GM08714 (cell line): Measurements from ENCODE around the gene PHYHD1.

Experiments
- H3K4me3 ChIP-seq: fragments of 200-500 bp; sonication (Bioruptor generic); 2 replicates; pipeline ENCODE4 v1.5.1; 2014; ENCODE audit warnings: mild to moderate bottlenecking, low read length, inconsistent platforms
- ZNF274 ChIP-seq: IDR thresholded peaks from 2 replicates; pipeline ENCODE4 v1.6.1; 2012; ENCODE audit warnings: mild to moderate bottlenecking, low read depth, low read length

The PHYHD1 gene

DNA sequence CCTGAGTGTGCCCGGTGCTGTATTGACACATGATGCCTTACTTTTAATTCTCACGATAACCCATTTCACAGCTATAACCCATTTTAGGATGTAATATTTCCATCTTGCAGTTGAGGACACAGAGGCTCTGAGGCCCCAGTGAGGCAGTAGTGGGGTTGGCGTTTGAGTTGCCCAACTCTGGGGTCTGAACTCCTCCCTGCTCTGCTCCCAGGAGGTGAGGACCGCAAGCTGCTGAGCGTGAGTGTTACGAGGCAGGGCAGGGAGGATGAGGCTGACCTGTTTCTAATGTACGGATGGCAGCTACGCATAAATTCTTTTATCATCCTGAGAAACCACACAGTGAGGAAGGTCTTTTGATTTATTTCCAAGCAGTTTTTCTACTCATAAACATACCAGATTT is 27.4 kb upstream of the PHYHD1 start:
- no peak for TF ChIP-seq ZNF274
- no peak overlapping the region for H3K4me3 ChIP-seq

DNA sequence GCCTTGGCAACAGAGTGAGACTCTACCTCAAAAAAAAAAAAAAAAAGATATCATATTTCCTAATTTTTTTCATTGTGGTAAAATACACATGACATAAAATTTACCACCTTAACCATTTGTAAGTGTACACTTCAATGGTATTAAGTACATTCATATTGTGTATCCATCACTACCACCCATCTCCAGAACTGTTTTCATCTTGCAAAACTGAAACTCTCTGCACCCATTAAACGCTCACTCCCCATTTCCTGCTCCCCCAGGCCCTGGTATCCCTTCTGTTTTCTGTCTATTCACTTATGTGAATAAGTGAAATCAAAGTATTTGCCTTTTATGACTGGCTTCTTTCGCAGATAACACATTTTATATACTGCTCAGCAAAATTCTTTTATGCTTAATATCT is 26.0 kb upstream of the PHYHD1 start:
- no peak for TF ChIP-seq ZNF274
- H3K4me3 ChIP-seq: no peak overlapping the region

DNA sequence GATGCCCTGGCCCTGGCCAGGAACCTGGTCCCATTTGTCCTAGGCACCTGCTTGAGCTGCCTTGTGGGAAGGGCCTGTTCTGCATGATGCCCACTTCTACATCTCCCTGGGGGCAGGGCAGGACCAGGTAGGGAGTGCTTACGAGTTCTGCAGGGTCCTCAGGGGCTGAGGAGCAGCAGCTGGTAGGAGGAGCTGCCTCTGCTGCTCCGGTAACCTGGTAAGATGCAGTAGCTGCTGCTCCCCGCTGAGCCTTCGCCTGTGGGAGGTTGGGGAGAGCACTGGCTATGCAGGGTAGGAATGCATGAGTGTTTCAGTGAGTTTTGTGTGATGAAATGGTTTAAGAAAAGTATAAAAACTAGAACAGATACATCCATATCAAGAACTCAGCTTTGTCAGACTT is 25.2 kb upstream of the PHYHD1 start:
- no peak overlapping the region for H3K4me3 ChIP-seq
- TF ChIP-seq ZNF274: no peak

DNA sequence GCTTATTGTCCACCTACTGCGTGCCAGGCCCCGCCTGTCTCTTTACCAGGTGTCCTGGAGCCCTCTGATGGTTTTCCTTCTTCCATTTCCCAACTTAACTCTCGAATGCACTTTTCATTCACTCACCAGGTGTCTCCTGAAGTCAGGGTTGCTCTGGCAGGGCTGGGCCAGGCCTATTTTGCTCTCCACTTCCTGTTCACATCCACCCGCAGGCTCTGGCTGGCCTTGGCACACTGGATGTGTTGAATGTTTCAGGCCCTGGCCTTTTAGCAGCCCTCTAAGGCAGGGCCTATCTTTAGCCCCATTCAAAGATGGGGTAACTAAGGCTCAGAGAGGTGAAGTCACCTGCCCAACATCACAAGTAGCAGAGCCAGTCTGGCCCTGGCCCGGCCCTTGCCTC is 22.4 kb upstream of the PHYHD1 start:
- H3K4me3 ChIP-seq: no peak overlapping the region
- TF ChIP-seq ZNF274: no peak

DNA sequence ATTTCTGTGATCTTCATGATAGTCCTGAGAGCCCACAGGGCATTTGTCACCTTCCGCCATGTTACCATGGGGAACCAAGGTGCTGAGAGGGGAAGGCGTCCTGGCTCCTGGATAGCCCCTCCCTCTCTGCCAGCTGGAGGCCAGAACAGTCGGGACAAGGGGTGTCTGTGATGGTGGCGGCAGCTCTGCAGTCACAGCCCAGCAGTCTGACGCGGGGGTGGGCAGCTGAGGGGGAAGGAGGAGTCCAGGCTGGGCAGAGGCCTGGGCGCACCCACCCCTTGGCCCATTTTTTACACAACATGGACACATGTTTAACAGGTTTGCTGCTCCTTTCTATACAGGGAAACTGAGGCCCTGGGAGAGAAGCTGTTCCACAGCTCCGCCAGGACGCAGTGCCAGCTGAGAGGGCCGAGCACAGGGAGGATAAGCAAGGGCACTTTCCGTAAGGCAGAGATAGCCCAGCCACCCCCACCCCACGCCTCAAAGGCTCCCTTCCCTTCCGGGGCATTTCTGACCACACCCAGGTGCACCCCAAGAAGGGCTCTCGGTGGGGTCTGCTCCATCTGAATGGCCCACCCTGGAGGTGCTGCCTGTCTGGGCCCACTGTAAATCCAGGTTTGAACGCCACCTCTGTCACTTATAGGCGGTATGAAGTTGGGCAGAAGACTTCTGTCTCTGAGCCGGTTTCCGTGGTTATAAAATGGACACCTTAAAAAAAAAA is 21.8 kb upstream of the PHYHD1 start:
- TF ChIP-seq ZNF274: no peak
- H3K4me3 ChIP-seq: no peak overlapping the region

DNA sequence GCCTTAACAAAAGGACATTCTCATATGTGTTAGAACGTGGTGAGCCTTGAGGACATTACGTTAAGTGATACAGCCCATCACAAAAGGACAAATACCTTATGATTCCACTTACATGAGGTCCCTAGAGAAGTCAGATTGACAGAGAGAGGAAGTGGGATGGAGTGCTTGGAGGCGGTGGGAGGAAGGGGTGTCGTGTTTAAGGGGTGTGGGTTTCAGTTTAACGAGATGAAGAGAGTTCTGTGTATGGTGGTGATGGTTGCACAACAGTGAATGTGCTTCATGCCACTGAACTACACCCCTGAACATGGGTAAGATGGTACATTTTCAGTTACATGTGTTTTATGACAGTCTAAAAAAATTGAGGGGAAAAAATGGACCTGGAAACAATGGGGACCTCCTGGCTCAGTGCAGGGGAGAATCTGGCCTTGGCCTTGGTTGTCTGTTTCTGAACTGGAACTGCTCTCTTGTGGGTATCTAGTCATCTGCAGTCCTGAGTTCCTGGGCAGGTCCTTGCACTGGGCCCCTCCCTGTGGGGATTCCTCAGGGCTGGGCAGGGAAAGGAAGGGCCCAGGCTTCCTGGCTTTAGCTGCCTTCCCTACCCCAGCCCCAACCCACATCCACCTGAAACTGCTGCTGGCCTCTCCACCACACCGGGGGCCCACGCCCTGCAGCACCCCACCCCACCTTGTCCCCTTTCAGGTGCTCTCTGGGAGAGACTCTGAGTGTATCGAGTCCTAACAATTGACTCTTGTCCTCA is 21.0 kb upstream of the PHYHD1 start:
- TF ChIP-seq ZNF274: no peak
- H3K4me3 ChIP-seq: no peak overlapping the region

DNA sequence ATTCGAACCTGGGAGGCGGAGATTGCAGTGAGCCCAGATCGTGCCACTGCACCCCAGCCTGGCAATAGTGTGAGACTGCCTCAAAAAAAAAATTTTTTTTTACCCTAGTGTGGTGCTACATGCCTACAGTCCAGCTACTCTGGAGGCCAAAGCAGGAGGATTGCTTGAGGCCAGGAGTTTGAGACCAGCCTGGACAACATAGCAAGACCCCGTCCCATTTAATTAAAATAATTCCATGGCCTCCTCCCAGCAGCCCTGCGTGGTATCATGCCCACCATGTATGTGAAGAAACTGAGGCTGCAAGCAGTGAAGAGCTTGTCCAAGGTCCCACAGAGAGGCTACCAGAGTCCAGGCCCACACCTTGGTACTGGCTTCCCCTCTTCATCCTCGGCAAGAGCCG is 19.4 kb upstream of the PHYHD1 start:
- no peak overlapping the region for H3K4me3 ChIP-seq
- no peak for TF ChIP-seq ZNF274

DNA sequence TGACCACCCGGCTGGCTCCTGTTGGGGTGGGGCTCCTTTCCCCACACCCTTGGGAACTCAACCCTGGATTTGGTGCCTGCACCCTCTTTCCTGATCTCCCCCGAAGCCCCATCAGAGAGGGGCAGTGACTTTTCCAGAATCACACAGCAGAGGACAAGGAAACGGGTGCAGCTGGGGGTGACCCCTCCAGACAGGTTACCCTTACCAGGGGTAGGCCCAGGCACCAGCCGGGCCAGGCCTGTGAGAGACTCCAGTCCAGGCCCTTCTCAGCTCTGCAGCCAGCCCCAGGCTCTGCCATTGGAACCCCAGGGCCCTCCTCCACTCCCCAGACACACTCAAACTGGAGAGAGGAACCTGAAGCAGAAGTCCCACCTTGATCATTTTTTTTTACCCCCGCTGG is 19.0 kb upstream of the PHYHD1 start:
- no peak overlapping the region for H3K4me3 ChIP-seq
- TF ChIP-seq ZNF274: no peak

DNA sequence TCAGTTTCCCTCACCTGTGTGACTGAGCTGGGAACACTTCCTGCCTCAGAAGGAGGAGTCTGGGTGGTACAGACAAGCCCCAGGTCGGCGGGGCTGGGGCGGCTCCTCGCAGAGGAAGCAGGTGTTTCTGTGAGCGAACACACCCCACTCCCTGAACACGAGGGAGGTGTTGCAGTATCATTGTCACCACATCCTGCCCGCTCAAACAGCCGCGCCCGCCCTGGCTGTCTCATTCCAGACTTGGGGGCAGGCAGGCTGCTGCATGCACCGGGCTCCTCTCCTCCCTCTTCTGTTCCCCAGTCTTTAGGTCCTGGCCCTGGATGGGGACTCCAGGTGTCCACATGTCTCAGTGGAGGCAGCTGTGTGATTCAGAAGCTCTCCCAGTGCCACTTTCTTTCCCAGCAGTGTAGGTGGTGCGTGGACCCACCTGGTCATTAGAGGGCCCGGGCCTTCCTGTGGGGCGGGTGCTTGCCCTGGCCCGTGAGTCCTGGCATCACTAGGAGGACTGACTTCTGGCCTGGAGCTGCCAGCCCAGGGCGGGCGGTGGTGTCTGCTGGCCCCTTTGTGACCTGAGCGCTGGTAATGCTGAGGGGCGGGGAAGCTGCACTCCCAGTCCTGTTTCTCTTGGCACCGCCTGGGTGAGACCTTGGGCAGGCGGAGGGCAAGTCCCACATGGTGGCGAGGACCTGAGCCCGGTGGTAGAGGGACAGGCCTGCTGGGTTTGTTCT is 18.3 kb upstream of the PHYHD1 start:
- TF ChIP-seq ZNF274: no peak
- no peak overlapping the region for H3K4me3 ChIP-seq

DNA sequence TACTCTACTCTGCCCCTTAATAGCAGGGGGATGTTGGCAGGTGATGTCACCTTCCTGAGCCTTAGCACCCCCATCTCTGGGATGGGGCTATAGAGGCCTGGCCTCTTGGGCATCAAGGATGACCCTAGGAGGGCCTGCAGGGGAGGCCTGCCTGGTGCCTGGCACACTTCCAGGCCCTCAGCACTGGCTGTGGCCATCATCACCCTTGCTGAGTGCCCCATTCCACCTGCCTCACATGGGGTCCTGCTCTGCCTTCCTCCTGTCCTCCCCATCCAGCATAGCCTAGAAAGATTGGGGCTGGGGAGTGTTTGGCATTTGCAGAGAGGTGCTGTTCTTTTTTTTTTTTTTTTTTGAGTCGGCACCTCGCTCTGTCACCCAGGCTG is 17.7 kb upstream of the PHYHD1 start:
- TF ChIP-seq ZNF274: no peak
- no peak overlapping the region for H3K4me3 ChIP-seq

DNA sequence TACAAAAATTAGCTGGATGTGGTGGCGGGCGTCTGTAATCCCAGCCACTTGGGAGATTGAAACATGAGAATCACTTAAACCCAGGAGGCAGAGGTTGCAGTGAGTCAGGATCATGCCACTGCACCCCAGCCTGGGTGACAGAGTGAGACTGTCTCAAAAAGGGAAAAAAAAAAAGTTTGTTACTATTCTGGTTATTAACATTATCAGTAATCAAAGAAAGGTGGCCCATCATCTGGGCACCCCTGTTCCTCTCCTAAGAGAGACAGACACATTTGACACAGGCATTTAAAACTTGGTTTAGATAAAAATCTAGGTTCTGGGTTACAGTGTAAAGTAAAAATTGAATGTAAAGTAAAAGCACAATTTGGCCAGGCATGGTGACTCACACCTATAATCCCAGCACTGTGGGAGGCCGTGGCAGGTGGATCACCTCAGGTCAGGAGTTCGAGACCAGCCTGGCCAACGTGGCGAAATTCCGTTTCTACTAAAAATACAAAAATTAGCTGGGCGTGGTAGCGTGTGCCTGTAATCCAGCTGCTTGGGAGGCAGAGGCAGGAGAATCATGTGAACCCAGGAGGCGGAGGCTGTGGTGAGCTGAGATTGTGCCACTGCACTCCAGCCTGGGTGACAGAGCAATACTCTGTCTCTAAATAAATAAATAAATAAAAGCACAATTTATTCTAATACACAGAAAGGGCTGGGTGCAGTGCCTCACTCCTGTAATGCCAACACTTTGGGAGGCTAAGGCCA is 16.7 kb upstream of the PHYHD1 start:
- no peak for TF ChIP-seq ZNF274
- no peak overlapping the region for H3K4me3 ChIP-seq

DNA sequence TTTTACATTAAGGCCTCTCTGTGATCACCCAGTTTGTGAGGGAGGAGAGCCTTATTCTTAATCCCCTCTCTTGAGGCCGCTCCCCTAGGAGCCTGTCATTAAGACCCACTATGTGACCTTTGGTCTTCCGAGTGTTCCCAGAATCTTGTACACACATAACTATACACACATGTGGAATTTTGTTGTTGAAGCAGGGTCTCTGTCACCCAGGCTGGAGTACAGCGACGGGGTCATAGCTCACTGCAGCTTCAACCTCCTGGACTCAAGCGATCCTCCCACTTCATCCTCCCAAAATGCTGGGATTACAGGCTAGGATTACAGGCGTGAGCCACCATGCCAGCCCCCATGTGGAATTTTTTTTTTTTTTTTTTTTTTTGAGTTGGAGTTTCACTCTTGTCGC is 14.8 kb upstream of the PHYHD1 start:
- TF ChIP-seq ZNF274: no peak

DNA sequence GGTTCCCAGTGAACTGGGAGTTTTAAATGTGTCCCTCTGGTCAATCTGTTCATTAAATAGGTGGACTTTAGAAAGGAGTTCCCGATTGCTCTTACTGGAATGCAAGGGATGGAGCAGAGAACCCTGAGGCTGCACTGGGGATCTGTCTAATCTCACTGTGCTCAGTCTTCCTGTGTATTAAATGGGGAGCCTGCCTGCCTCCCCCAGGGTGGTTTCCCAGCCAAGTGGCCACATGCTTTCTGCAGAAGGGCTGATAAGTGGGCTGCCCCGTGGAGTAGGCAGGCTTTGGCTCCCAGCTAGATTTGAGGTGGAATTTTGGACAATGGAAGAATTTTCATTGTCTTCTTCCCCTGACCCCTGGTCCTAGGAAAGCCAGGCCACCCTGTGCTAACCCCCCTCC is 14.0 kb upstream of the PHYHD1 start:
- no peak for TF ChIP-seq ZNF274
- H3K4me3 ChIP-seq: no peak overlapping the region

More for the DNA sequence above, 14.8 kb upstream of the PHYHD1 start:
- no peak overlapping the region for H3K4me3 ChIP-seq

DNA sequence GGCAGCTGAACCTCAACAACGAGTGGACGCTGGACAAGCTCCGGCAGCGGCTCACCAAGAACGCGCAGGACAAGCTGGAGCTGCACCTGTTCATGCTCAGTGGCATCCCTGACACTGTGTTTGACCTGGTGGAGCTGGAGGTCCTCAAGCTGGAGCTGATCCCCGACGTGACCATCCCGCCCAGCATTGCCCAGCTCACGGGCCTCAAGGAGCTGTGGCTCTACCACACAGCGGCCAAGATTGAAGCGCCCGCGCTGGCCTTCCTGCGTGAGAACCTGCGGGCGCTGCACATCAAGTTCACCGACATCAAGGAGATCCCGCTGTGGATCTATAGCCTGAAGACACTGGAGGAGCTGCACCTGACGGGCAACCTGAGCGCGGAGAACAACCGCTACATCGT is 12.4 kb upstream of the PHYHD1 start:
- no peak for TF ChIP-seq ZNF274
- H3K4me3 ChIP-seq: no peak overlapping the region
